NCI-H2227 treated with DMSO at 0.1 percent for 48 hours (cell line): Measurements from ENCODE around the gene PRDM10.
"Not testable (repeated sequence)": the region's sequence is repeated elsewhere in the genome, so short reads cannot be mapped to it uniquely, and the experiment has no call there.

ENCODE experiments used
- DNase-seq: peaks from one replicate; lab custom pipeline; 2025; lab: John Stamatoyannopoulos, UW

Gene PRDM10

DNA sequence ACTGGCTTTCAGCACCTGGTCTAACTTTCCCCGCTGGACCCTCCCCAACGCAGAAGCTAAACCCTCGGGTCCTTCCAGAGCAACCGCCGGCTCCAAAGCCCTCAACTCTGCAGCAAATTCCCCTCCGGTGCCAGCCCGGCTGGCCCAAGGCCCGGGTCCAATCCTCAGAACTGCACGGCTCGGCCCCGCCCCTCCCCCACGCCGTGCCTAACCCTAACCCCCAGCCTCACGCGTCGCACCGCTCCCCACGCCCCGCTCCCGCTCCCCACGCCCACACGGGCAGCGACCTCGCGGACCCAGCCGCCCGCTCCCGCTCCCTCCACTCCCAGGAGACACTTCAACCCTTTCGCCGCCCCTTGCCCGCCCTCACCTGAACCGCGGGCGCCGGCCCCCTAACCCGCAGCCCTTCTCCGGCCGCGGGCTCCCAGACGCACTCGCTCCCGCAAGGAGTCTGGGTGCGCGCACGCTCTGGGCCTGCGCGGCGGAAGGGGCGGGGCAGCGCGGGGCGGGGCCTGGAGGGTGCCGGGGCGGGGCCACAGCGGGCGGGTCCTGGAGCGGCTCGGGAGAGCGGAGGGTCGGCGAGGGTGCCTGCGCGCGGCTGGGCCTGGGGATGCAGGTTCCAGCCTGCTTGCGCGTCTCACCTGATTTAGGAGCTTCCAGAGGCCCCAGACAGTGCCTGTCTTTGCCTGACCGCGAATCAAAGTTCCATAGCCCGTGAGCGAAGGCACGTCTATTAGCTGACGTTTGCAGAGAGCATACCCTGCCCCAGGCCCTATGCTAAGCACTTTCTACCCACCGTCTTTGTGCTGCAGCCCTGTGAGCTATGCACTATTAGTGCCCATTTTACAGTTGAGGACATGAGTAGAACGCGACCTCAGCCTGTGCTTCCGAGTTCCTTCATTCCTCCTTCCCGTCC lies 107.3 kb downstream of the PRDM10 start, which contains the start of gene NFRKB:
Gene NFRKB, minus strand, starts transcription at position 453 of the 916 bp plus-strand sequence. CDS start 2,729 bp downstream, outside the sequence.
- DNase-seq, result peak; percentile 53

DNA sequence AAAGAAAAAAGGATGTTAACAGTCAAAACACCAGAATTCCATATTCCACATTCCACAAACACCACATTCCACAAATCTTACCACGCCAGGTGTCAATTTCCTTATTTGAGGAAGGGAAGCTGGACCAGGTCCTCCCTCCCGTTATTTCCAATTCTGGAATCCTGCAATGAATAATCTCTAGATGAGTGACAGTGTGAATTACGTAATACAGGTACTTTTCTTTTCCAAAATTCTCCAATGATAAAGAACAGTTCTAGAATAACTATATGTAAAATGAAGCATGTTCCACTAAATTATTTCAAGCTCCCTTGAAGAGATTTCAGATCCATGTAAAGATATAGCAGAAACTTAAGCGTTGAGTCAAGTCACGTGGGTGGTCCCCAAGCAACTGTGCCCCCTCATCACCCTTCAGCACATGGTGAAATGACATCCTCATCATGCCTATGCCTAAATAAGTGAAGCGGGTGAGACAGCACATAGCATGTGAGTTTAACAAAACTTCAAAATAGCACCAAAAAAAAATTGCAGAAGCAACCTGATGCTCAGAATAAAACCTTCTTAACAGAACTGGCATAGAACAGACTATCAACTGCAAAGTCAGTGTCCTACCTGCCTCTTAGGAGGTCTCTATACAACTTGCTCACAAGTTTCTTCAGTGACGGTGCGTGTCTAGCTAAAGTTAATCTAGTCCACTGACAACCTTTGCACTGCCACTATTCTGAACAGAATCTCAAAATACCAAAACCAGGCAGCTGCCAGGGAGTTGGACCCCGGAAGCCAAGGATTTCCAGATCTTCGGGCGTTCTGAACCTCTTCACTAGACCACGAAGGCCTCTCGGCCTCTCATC lies 108.1 kb downstream of the PRDM10 start:
- no peak for DNase-seq

DNA sequence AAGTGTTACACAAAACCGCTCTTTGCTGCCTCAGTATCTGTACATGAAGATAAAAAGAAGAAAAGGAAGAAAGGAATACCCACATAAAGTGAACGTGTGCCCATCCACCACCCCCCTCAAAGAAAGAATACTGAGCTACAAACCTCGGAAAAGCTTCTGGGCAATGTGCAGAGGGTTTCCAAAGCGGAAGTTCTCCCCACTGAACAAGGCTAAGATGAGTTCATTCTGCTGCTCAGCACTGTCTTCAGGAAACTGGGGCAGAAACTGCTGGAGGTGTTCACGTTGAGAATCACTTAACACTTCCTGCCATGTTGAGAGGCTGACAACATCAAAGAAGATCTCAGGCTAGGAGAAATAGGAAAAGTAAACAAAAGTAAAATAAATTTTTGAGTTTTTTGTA lies 114.2 kb downstream of the PRDM10 start:
- no peak for DNase-seq

DNA sequence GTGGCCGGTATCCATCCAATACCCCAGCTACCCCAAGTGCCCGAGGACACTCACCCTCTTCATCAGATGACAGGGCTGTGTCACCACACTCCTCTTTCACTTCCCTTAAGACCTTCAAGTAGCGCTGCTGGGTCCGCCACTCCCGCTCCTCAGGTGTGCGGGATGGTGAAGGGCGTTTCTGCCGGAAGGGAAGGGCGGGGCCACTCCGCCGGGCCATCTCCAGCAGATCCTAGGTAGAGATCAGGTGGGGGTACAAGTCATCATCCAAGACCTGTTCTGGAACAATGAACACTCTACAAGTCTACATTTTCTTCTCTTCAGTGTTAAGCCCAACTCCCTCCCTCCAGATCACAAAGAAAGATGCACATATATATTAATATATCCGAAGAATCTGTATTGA lies 117.3 kb downstream of the PRDM10 start:
- no peak for DNase-seq

DNA sequence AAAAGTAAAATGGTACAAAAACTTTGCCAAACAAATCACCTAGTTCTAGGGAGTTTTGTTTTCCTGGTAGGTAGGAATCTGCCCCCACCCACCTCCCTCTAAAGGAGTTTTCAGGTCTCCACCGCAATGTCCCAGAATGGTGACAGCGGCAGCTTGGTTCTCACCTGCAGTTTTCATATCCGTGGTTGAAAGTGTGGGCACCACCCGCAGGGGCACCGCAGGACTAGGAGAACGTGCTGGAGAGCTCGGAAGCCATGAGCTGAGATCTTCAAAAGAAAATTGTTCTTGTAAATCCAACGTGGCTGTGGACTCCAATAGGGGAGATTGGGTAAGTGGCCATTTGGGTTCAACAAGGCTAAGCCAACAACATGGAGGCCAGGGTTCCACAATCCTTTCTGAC lies 118.1 kb downstream of the PRDM10 start:
- DNase-seq, result no peak

DNA sequence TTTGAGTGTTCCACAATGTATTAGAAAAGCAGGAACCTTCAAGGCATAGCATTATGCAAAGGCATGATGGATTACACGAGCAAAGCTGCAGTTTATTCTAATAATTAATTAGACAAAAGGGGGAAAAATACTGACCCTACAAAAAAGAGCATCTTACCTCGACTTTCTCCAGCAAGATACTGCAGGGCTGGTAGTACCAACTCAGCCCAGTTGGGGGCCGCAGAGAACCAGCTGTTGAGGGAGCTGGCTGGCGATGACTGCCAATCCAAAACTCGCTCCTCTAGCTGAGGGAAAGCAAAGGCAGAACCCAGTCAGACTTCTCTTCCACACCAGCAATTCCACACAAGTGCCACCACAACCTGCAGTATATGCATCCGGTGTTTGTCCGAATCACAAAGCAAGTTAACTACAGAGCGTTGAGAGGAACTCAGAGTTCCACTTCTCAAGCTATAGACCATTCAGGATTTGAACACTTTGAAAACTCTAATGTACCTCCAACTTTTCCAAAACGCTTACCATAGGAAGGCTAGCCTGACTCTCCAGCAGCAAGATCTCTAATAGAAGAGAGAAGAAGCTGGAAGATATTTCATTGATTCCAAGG lies 121.0 kb downstream of the PRDM10 start:
- no peak for DNase-seq

DNA sequence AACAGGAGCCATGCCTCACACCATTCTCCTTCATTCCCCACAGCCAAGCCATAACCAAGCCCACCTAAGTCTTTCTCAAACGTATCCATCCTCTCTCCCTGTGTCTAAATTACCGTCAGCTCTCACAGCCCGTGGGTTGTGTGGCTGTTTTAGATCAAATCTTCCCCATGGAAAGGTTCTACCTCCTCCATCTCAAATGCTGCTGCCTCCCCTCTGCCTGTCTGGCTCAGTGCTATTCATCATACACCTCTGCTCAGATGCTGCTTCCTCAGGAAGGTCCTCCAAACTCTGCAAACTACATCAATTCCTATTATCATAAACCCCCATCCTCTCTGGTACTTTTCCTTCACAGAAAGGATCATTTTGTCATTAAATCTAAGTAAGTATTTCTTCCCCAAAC lies 122.3 kb downstream of the PRDM10 start:
- no peak for DNase-seq

DNA sequence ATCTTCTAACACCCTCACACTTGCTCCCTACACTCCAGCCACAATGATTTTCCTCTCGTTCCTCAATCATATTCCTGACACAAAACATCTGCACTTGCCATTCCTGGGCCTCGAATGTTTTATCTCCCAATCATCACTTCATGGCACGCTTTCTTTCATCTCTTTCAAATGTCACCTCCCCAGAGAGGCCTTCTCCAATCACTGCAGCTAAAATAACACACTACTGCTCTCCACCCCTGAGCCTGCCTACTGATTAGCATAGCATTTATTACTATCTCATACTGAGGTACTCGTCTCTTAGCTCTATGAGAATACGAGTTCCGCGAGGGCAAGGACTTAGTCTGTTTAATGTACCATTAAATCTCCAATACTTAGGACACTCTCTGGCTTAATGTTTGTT lies 130.7 kb downstream of the PRDM10 start:
- no peak for DNase-seq

DNA sequence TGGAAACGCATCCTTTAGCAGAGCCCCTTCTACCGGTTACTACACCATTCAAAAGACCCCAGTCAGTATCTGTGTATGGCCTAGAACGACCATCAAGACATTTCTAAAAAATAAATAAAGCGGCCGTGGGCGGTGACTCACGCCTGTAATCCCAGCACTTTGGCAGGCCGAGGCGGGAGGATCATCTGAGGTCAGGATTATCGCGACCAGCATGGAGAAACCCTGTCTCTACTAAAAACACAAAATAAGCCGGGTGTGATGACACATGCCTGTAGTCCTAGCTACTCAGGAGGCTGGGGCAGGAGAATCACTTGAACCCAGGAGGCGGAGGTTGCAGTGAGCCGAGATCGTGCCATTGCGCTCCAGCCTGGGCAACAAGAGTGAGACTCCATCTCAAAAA lies 134.0 kb downstream of the PRDM10 start:
- DNase-seq, result not testable (repeated sequence)

DNA sequence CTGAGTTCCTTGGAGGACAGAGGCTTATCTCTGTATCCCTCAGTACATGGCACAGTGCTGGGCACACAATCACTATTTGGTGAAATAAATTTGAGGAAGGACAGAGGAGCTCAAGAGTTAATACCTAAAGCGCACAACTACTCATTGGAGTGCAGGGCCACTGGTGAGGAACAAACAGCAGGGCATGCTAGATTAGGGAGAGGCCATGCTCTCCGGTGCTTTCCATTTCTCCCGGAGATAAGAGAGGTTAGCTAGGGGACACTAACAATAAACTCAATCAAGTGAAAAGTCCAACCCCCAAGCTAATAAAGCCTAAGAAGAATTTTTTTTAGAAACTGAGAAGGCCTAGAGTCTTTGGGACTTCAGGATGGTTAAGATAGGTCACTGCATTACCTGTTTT lies 136.3 kb downstream of the PRDM10 start:
- no peak for DNase-seq

DNA sequence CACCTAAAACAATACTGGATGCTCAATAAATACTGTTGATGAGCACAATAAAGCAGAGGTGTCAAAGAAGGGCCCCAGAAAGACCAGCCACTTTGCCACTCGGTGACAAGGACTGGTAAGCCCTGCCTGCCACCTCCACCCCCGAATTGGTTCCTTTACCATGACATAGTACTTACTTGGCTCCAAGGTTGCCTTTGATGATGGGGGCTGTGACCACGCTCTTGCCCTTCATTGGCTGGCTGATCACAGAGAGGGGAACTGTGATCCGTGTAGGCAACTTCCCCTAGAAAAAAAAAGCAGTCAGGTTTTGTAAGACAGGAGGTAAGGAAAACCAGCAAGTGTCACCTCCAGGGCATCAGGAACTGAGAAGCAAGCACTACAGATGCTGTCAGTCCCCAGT lies 136.9 kb downstream of the PRDM10 start:
- no peak for DNase-seq

DNA sequence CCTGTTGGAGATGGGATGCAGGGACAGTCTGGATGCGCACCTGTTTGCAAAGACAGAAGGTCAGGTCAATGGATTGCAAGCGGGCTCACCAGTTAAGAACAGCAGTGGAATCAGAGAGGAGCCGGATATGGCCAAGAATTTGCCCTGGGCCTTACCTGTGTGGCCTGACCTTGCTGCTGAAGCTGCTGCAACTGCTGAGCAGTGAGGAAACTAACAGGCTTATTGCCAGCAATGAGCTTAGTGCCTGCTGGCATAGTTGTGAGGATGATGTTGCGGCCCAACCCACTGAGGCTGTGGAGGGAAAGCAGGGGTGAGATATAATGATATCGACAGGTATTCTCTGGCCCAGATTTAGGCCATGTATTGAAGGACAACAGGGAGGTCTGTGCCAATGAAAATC lies 137.8 kb downstream of the PRDM10 start:
- DNase-seq, result no peak

DNA sequence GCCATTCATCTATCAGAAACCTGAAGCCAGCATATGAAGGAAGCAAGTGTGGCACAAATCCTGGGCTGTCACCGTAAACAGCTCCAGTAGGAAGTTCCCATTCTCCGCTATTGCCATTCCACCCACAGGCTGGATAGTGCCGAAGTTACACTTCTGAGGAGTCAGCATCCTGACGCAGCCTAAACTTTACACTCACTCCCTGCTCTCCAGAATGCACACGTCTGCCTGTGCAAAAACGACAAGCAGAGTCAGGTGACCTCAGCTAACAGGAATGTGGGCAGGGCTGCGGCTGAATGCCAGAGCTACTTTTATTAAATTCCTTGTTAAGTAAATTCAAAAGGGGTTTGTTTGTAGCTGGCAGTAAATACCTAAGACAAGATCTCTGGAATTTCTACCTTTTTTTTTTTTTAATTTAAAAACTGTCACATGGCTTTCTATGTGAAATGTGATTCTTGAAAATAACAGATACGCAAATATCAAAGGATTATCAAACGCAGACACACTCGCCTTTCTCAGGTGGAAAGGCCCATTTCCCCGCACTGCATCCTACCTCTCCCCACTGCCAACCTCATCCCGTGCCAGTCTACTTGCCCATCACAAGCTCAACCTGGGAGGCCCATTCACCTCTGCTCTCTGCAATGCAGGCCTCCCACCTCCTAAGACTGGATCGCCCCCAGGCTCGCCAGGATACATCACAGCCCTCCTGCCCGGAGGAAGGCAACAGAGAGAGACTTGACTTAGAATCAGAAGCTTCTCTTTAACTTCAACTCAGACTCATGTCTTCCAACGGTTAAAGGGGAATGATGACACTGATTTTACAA lies 140.7 kb downstream of the PRDM10 start:
- no peak for DNase-seq

DNA sequence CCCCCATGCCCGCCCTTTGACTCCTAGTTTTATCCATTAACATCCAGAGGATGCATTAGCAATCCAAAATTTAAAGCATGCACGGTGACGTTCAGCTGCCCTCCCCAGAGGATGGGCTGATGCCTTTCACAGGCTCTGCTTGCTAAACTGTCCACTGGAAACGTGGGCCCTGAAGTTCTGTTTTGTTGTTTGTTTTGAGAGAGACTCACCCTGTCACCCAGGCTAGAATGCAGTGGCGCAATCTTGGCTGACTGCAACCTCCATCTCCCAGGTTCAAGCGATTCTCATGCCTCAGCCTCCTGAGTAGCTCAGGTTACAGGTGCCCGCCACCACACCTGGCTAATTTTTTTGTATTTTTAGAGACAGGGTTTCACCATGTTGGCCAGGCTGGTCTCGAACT lies 146.6 kb downstream of the PRDM10 start:
- no peak for DNase-seq

DNA sequence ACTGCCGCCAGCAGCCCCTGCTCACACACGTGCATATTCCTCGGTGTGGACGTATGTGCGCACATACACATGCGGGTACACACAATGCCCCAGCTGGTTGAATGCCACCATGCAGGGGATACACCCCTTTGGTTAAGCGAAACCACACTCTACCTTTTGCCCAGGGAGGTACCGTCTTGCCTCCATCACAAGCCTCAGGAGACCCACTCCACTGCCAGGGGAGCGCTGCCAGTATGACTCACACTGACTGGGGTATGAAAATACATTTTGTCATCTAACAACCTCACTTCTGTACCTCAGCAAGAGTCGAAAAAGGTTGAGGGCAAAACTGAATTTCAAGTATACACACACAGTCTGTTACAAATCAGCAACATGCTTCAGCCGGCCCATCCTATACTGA lies 147.5 kb downstream of the PRDM10 start:
- DNase-seq, result no peak

DNA sequence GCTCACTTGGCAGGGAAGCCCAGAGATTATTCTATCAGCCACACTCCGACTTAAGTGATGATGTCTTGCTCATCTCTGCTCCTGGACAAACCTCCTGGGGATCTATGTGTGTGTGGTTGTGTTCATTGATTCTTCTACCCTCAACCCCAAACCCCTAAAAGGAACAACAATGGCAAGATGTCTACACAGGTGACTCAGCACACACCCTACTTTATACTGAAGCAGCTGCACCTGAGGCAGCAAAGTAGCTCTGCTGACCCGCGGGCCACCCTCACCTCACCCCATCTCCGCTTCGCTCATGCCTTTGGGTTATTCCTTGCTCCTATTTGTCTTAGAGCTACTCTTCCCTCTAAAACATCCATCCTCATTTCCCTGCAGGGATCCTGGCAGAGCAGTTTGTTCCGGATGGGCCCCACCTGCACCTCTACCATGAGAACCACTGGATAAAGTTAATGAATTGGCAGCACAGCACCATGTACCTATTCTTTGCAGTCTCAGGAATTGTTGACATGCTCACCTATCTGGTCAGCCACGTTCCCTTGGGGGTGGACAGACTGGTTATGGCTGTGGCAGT lies 148.3 kb downstream of the PRDM10 start:
- DNase-seq, result no peak

DNA sequence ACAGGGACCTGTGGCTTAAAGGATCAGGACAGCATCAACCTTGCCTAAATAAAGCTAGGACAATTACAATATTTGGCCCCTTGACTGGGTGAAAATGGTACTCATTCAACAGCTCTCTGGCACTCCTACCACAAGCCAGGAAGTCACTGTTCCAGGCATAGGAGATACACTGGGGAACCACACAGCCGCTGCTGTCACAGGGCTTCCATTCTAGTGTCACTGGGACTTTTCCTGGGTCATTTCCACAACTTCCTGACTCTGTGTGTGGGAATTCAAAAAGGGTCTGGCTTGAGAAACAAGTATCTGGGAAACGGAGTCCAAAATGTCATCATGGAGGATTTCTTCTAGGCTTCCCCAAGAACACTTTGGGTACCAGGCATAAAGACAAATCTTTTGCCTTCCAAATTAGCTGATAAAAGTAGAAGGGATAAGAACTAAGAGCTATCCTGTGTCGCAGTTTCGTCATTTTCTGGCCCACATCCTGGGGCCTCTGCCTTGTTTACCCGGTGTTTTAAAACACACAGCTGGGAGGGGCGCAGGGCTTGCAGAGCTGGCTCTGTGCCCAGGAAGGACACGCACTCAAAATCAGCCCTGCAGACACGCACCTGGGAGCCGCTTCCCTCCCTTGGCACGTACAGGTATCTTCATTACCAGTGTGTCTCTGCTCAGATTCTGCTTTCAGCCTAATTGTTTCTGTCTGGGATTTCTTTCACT lies 149.0 kb downstream of the PRDM10 start:
- DNase-seq, result peak; percentile 1

DNA sequence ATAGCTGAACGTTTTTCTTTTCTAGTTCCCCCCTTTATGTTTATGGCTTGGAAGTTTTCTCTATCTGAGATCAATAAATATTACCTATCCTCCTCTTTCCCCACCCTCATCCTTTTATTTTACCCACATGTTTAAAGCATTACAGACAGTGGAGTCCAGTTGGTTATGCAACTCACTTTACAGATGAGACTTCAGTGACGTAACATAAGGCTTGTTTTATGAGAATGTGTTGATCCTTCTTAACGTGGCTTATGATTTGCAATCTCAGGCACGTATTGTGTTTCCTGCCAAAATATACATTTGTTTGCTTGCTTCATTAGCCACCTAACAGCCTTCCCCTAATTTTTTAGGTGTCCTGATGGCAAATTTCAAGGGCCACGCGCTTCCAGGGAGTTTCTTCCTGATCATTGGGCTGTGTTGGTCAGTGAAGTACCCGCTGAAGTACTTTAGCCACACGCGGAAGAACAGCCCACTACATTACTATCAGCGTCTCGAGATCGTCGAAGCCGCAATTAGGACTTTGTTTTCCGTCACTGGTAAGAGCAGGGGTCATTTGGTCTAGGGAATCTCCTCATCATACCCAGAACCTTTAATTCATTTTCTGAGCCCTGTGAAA lies 150.4 kb downstream of the PRDM10 start:
- DNase-seq, result peak; percentile 16
